ENCODE data around the gene AGAP1. TPM values are rescaled to one million over a fixed set of nuclear protein-coding genes. Genes with fewer than 3 reads are reported as not detected.

The AGAP1 gene
- total RNA-seq, 1 donor from 2014 or later = 21.1 TPM

DNA sequence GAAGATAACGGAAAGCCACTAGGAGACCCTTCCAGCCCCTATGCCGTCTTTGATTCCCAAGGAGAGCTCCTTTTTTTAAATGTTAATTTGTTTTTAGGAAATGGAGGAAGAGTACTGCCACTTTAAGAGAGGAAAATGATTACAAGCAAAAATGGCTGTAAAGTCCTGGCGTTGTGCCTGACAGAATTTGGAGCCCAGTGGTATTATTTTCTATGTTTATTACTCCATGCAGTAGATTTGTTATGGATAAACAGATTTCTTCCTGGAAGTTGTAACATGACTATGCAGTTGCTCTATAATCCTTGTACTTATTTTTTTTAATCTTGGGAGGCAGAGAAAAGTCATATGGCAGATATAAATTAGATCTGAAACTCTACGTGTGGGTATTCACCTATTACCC, 533.0 kb downstream of the AGAP1 start:
- no peak overlapping the region for H3K27ac ChIP-seq
- intact Hi-C loops (cut with DNase I) = no loop called here
- no peak for DNase-seq (ENCODE audit: extremely low spot score in 2 of 2)

DNA sequence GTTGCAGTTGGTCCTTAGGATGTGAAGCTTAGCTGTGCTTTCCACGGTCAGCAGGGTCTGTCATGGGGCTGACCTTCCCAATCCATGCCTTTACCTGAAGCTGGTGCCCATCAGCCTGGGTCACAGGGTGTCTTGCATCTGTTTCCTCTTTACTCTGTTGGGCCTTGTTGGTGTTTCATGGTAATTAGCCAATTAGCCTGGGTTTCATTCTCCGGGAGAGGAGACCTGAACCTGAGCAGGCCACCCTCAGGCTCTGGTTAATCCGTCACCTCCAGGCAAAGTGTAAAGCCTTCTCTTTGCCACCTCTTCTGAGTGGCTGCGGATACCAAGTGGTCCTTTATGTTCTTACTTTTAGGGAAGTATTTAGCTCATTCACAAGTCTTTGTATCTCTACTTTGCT, 534.2 kb downstream of the AGAP1 start:
- DNase-seq (ENCODE audit: extremely low spot score in 2 of 2) = no peak
- intact Hi-C loops (cut with DNase I) = no loop called here
- no peaks in the 10 kb centered on the region for H3K4me1 ChIP-seq
- H3K27me3 ChIP-seq = no peaks in the 10 kb centered on the region
- no peaks in the 10 kb centered on the region for H3K36me3 ChIP-seq
- no peak overlapping the region for H3K27ac ChIP-seq
- no peaks in the 10 kb centered on the region for H3K9me3 ChIP-seq
- no peak overlapping the region for H3K4me3 ChIP-seq
- TF ChIP-seq POLR2AphosphoS5 (IDR thresholded peaks at IDR 0.05; ENCODE audit: insufficient read depth in 1 of 2, low read depth in 1 of 2) = no peak

More for the DNA sequence above, 533.0 kb downstream of the AGAP1 start:
- no peak for TF ChIP-seq POLR2AphosphoS5 (IDR thresholded peaks at IDR 0.05; ENCODE audit: insufficient read depth in 1 of 2, low read depth in 1 of 2)
- TF ChIP-seq POLR2A (IDR thresholded peaks at IDR 0.05) = no peak
- Histone ChIP-seq H3K4me3 (no peak overlapping the region), H3K27me3 (no peaks in the 10 kb centered on the region), H3K9me3 (no peaks in the 10 kb centered on the region), H3K36me3 (no peaks in the 10 kb centered on the region), H3K4me1 (no peaks in the 10 kb centered on the region)

DNA sequence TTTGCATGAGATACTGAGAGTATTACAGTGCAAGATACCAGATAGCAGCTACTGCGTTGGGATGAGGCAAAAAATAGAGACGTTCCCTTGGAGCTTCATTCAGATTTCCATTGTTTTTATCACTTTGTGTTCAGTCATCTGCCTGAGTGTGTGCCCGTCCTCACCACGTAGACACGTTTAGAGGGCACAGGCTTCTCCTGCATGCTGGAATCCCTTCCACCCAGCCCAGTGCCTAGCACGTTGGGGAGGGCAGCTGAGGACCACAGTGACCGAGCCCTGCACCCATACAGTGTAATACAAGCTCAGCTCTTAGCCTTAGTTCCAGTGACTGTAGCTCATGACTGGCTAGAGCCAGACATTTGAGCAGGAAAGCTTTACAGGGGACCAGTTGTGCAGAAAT, 539.6 kb downstream of the AGAP1 start:
- no peak overlapping the region for H3K27ac ChIP-seq
- TF ChIP-seq POLR2AphosphoS5 (IDR thresholded peaks at IDR 0.05; ENCODE audit: insufficient read depth in 1 of 2, low read depth in 1 of 2) = no peak
- no peak for TF ChIP-seq POLR2A (IDR thresholded peaks at IDR 0.05)
- TF ChIP-seq, protein P1, sequence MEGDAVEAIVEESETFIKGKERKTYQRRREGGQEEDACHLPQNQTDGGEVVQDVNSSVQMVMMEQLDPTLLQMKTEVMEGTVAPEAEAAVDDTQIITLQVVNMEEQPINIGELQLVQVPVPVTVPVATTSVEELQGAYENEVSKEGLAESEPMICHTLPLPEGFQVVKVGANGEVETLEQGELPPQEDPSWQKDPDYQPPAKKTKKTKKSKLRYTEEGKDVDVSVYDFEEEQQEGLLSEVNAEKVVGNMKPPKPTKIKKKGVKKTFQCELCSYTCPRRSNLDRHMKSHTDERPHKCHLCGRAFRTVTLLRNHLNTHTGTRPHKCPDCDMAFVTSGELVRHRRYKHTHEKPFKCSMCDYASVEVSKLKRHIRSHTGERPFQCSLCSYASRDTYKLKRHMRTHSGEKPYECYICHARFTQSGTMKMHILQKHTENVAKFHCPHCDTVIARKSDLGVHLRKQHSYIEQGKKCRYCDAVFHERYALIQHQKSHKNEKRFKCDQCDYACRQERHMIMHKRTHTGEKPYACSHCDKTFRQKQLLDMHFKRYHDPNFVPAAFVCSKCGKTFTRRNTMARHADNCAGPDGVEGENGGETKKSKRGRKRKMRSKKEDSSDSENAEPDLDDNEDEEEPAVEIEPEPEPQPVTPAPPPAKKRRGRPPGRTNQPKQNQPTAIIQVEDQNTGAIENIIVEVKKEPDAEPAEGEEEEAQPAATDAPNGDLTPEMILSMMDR (IDR thresholded peaks at IDR 0.05) = no peak
- no peaks in the 10 kb centered on the region for H3K27me3 ChIP-seq
- H3K4me1 ChIP-seq = no peaks in the 10 kb centered on the region
- intact Hi-C loops (cut with DNase I) = no loop called here
- H3K9me3 ChIP-seq = no peaks in the 10 kb centered on the region
- no peak for DNase-seq (ENCODE audit: extremely low spot score in 2 of 2)
- no peaks in the 10 kb centered on the region for H3K36me3 ChIP-seq
- no peak overlapping the region for H3K4me3 ChIP-seq

DNA sequence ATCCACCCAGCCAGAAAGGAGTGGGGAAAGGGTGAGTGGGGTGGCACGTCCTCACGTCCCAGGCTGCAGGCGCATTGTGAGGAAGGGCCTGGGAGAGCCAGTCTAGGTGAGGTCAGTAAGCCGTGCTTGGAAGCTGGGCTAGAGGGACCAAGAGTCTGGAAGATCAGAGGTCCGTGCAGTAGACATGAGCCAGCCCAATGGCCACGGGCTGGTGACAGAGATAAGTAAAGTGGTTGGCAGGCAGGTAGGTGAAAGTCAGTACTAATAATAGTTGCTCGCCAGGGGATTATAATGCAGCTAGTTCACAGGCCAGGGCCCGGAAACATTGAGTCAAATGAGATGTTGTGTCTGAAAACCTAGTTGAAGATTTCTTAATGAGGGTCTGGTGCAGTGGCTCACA, 541.1 kb downstream of the AGAP1 start:
- Histone ChIP-seq H3K4me1 (no peaks in the 10 kb centered on the region), H3K36me3 (no peaks in the 10 kb centered on the region), H3K27ac (no peak overlapping the region), H3K4me3 (no peak overlapping the region), H3K27me3 (no peaks in the 10 kb centered on the region), H3K9me3 (no peaks in the 10 kb centered on the region)
- intact Hi-C loops (cut with DNase I) = no loop called here
- TF ChIP-seq POLR2AphosphoS5 (IDR thresholded peaks at IDR 0.05; ENCODE audit: insufficient read depth in 1 of 2, low read depth in 1 of 2) (no peak), POLR2A (IDR thresholded peaks at IDR 0.05) (no peak)
- TF ChIP-seq, protein P1 (IDR thresholded peaks at IDR 0.05) = no peak
- no peak for DNase-seq (ENCODE audit: extremely low spot score in 2 of 2)

DNA sequence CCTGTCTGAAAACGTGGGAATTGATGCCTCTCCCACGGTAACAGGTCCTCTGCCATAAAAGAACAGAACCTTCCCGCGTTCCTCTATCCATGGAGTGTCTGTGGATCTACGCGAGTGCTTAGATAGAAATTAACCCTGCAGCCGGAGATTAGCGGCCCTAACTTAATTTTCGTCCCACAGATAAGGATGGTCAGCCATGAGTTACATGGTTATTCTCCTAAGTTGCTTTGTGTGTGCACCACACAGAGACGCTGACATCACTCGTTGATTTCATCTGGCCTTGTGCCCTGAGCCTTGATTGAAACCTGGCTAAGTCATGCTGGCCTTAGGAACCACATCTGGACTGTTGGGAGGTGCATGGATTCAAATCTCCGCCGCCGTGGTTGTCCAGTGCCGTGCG, 542.2 kb downstream of the AGAP1 start:
- H3K27me3 ChIP-seq = no peaks in the 10 kb centered on the region
- no peak overlapping the region for H3K4me3 ChIP-seq
- H3K4me1 ChIP-seq = no peaks in the 10 kb centered on the region
- intact Hi-C loops (cut with DNase I) = no loop called here
- TF ChIP-seq POLR2AphosphoS5 (IDR thresholded peaks at IDR 0.05; ENCODE audit: insufficient read depth in 1 of 2, low read depth in 1 of 2) (no peak), POLR2A (IDR thresholded peaks at IDR 0.05) (no peak)
- TF ChIP-seq, protein P1 (IDR thresholded peaks at IDR 0.05) = no peak
- no peak for DNase-seq (ENCODE audit: extremely low spot score in 2 of 2)
- no peaks in the 10 kb centered on the region for H3K36me3 ChIP-seq
- no peaks in the 10 kb centered on the region for H3K9me3 ChIP-seq
- no peak overlapping the region for H3K27ac ChIP-seq

DNA sequence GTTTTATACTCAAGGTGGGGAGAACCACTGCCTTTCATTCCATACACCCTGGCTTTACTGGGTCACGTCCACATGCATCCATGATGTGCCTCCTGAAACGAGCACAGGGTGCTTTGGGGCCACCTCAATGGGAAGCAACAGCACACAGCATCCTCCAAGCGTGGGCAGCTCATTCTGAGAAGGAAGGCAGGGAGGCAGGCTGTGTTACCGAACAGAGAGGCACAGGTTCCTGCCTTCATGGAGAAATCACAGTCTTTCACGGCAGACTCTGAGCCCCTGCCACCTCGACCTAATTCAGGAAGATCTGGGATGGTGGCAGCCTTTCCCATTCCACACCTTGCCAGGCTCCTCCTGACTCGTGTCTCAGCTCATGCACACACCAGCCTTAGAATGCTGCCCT, 544.3 kb downstream of the AGAP1 start:
- TF ChIP-seq POLR2AphosphoS5 (IDR thresholded peaks at IDR 0.05; ENCODE audit: insufficient read depth in 1 of 2, low read depth in 1 of 2) (no peak), POLR2A (IDR thresholded peaks at IDR 0.05) (no peak)
- TF ChIP-seq, protein P1 (IDR thresholded peaks at IDR 0.05) = no peak
- H3K27ac ChIP-seq = no peak overlapping the region
- no peak for DNase-seq (ENCODE audit: extremely low spot score in 2 of 2)
- no peaks in the 10 kb centered on the region for H3K9me3 ChIP-seq
- no peaks in the 10 kb centered on the region for H3K4me1 ChIP-seq
- H3K36me3 ChIP-seq = no peaks in the 10 kb centered on the region
- intact Hi-C loops (cut with DNase I) = no loop called here
- H3K27me3 ChIP-seq = no peaks in the 10 kb centered on the region
- no peak overlapping the region for H3K4me3 ChIP-seq

All from vagina (tissue), 2 donors.